ENCODE data around the gene CUBN. TPM values are rescaled to one million over a fixed set of nuclear protein-coding genes. Genes with fewer than 3 reads are reported as not detected.

CUBN gene
- total and polyA plus RNA-seq, 8 donors = 1.5 to 6.8 (median 3.8) TPM

- no peaks in the 10 kb centered on the region for H3K36me3 ChIP-seq
- H3K4me1 ChIP-seq = no peaks in the 10 kb centered on the region
- no peaks in the 10 kb centered on the region for H3K9me3 ChIP-seq
- TF ChIP-seq, protein P1, sequence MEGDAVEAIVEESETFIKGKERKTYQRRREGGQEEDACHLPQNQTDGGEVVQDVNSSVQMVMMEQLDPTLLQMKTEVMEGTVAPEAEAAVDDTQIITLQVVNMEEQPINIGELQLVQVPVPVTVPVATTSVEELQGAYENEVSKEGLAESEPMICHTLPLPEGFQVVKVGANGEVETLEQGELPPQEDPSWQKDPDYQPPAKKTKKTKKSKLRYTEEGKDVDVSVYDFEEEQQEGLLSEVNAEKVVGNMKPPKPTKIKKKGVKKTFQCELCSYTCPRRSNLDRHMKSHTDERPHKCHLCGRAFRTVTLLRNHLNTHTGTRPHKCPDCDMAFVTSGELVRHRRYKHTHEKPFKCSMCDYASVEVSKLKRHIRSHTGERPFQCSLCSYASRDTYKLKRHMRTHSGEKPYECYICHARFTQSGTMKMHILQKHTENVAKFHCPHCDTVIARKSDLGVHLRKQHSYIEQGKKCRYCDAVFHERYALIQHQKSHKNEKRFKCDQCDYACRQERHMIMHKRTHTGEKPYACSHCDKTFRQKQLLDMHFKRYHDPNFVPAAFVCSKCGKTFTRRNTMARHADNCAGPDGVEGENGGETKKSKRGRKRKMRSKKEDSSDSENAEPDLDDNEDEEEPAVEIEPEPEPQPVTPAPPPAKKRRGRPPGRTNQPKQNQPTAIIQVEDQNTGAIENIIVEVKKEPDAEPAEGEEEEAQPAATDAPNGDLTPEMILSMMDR (IDR thresholded peaks at IDR 0.05) = no peak
- H3K27me3 ChIP-seq = no peaks in the 10 kb centered on the region
- H3K27ac ChIP-seq = peak overlapping the region in 1 of 2 donors; percentile 28
- ATAC-seq (peak; percentile 15), DNase-seq (no peak)
- intact Hi-C loops (cut with DNase I) = no loop called here
- H3K4me3 ChIP-seq = no peak overlapping the region
Observed at GRCh38 chr10:16909961-16910792, 219.4 kb downstream of the CUBN start.

- no peak for DNase-seq
- TF ChIP-seq, protein P1 (IDR thresholded peaks at IDR 0.05) = no peak
- no peaks in the 10 kb centered on the region for H3K27me3 ChIP-seq
- no peaks in the 10 kb centered on the region for H3K4me1 ChIP-seq
- no peak overlapping the region for H3K4me3 ChIP-seq
- H3K9me3 ChIP-seq = no peaks in the 10 kb centered on the region
- no peak overlapping the region for H3K27ac ChIP-seq
- no peak for ATAC-seq
- intact Hi-C loops (cut with DNase I) = no loop called here
- H3K36me3 ChIP-seq = no peaks in the 10 kb centered on the region
Observed at GRCh38 chr10:16909271-16909767, 220.3 kb downstream of the CUBN start.

- H3K4me3 ChIP-seq = no peak overlapping the region
- H3K4me1 ChIP-seq = no peaks in the 10 kb centered on the region
- H3K9me3 ChIP-seq = no peaks in the 10 kb centered on the region
- TF ChIP-seq, protein P1 (IDR thresholded peaks at IDR 0.05) = no peak
- H3K27me3 ChIP-seq = no peaks in the 10 kb centered on the region
- DNase-seq (no peak), ATAC-seq (no peak)
- intact Hi-C loops (cut with DNase I) = no loop called here
- no peak overlapping the region for H3K27ac ChIP-seq
- H3K36me3 ChIP-seq = no peaks in the 10 kb centered on the region
Observed at GRCh38 chr10:16907687-16908086, 221.9 kb downstream of the CUBN start.

GRCh38 chr10:16905320-16905719, 224.3 kb downstream of the CUBN start:
- no peak overlapping the region for H3K27ac ChIP-seq
- intact Hi-C loops (cut with DNase I) = no loop called here
- no peaks in the 10 kb centered on the region for H3K4me1 ChIP-seq
- no peaks in the 10 kb centered on the region for H3K36me3 ChIP-seq
- ATAC-seq (no peak), DNase-seq (no peak)
- TF ChIP-seq, protein P1 (IDR thresholded peaks at IDR 0.05) = no peak
- no peaks in the 10 kb centered on the region for H3K27me3 ChIP-seq
- H3K9me3 ChIP-seq = no peaks in the 10 kb centered on the region
- H3K4me3 ChIP-seq = no peak overlapping the region

DNA sequence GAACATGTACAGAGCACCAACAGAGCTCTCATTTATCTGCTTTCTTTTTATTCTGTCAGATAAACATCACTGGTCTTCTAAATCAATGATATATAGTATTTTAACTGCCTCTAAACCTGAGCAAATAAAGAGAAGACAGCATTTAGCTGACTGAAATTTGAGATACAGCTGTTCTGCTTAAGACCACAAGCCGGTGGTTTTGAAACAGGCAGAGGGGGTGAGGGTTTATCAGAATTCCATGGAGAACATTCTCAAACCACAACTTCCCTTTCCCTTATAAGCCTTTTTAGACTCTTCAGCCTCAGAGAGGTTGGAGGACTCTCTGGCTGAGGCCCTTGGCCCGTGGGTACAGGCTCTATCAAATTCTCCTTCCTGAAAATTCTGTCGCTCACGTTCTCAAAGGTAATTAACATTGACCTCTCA, 225.0 kb downstream of the CUBN start:
- peak; percentile 67 for ATAC-seq

More for the DNA sequence above, 225.0 kb downstream of the CUBN start:
- H3K4me3 ChIP-seq = no peak overlapping the region
- H3K9me3 ChIP-seq = no peaks in the 10 kb centered on the region
- TF ChIP-seq, protein P1 (IDR thresholded peaks at IDR 0.05) = no peak
- no peaks in the 10 kb centered on the region for H3K27me3 ChIP-seq
- intact Hi-C loops (cut with DNase I) = no loop called here
- H3K27ac ChIP-seq = no peak overlapping the region
- no peak for DNase-seq
- H3K4me1 ChIP-seq = no peaks in the 10 kb centered on the region
- H3K36me3 ChIP-seq = no peaks in the 10 kb centered on the region
